Memory B cell (primary cell): ENCODE results near the gene TCP1.

Source experiments
- ATAC-seq: fragments of 150-1000 bp; cut with Tn5 transposase; 2 replicates; pipeline ENCODE4 v1.10.0; 2021; ENCODE audit warnings: low read depth, mild to moderate bottlenecking, moderate library complexity
- DNase-seq, 2 donors: peaks; one replicate each; pipeline ENCODE4 v3.0.0; 2022; ENCODE audit warnings: low spot score in 2 of 2
- H3K27ac Mint-ChIP-seq: one replicate; pipeline ENCODE4 v1.8.0; 2022; ENCODE audit warnings: mild to moderate bottlenecking, moderate library complexity, mixed read lengths
- H3K27me3 Mint-ChIP-seq: one replicate; pipeline ENCODE4 v1.8.0; 2022; ENCODE audit warnings: mixed read lengths
- H3K36me3 Mint-ChIP-seq: one replicate; pipeline ENCODE4 v1.8.0; 2022; ENCODE audit warnings: mild to moderate bottlenecking, mixed read lengths
- H3K4me1 Mint-ChIP-seq: one replicate; pipeline ENCODE4 v1.8.0; 2022; ENCODE audit warnings: mixed read lengths
- H3K4me3 Mint-ChIP-seq: one replicate; pipeline ENCODE4 v1.8.0; 2022; ENCODE audit warnings: mild to moderate bottlenecking, moderate library complexity, mixed read lengths
- H3K9me3 Mint-ChIP-seq: one replicate; pipeline ENCODE4 v1.8.0; 2022; ENCODE audit warnings: mixed read lengths

TCP1 gene

DNA sequence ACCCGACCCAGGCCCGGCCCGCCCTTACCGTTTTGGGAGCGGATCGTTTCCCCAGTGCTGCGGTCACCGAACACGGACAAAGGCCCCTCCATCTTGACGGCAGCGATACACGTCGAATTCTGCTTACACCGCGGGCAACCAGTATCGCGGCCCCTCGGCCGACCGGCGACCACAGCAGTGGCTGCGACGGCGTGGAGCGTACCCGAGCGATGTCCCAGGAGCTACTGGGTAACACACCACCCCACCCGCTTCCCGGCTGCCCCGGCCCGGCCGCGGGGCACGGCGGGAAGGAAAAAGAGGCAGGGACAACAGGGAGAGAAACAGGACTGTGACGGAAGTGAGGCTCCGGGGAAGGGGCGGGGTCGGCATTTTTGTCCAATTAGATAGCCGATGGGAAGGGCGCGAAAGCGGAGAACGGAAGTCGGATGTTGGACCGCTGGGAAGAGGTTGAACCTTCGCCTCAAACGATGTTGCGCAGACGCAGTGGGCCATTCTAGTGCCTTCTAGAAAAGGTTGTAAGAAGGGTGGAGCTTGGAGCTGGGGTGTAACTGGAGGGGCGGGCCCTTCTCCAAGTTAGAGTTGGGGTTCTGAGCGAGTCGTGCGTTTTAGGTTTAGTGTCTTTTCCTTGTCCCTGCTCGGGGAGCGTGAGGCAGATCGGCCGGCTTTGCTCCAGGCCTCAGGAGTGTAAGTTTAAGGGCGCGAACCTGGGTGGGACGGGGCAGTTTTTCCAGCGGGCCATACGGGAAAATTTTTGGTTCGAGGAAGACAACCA lies at the start of gene TCP1:
Gene TCP1 (minus strand): TSS at position 226 of the 772 bp plus-strand sequence. CDS start 134 bp downstream, at position 92.
- DNase-seq (peak; percentile 86 to 91), ATAC-seq (peak; percentile 78)
- H3K4me3 Mint-ChIP-seq, result peak within 1 kb of the TSS; percentile 99
- H3K27ac Mint-ChIP-seq, result peak within 1 kb of the TSS; percentile 92
- H3K4me1 Mint-ChIP-seq, result peaks cover 23% of the 10 kb centered on the region
- H3K27me3 Mint-ChIP-seq, result no peaks in the 10 kb centered on the region
- H3K9me3 Mint-ChIP-seq, result no peaks in the 10 kb centered on the region
- peaks cover 15% of the 10 kb centered on the region for H3K36me3 Mint-ChIP-seq

DNA sequence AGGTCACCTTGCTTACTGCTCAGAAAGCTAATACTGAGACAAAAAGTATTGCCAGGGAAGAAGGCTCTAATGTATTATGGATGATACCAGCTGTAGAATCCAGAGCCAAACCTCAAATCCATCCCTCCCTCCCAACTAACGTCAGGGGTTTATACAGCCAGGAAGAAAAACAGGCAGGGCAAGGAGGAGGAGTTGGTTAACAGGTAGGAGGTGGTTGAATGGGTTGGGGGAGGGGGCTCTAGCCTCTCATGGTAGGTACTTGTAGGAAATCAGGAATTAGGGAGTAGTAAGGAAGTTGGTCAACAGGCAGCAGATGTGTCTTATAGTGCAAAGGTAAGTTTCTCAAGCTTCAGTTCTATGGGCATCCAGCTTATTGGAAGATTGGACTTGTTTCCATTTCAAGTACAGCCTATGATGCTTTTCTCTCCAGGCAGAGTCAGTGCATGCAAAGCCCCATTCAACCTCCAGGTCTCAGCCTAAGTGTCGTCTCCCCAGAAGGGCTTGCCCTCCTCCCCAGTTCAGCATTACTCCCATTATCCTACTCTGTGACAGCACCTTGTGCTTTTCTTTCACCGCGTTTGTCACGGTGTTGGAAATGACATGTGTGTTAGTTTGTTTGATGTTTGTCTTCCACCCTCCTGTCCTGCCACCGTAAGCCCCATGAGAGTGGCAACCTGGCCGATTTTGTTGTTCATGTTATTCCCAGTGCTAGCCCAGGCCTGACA lies 48.8 kb upstream of the TCP1 start:
- ATAC-seq (no peak), DNase-seq (no peak)
- Mint-ChIP-seq H3K9me3 (no peaks in the 10 kb centered on the region), H3K27me3 (peaks cover 13% of the 10 kb centered on the region), H3K36me3 (no peaks in the 10 kb centered on the region), H3K4me3 (no peak overlapping the region), H3K27ac (no peak overlapping the region), H3K4me1 (no peaks in the 10 kb centered on the region)

DNA sequence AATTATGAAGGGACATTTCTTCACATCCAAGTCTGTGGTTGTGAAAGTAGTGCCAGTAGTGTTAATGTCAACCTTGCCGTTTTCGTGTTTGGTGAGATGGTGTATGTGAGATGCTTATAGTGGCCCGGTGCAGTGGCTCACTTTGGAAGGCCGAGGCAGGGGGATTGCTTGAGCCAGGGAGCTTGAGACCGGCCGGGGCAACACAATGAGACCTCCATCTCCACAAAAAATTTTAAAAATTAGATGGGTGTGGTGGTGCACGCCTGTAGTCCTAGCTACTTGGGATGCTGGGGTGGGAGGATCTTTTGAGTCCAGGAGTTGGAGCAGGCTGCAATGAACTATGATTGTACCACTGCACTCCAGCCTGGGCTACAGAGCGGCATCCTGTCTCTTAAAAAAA lies 48.1 kb upstream of the TCP1 start:
- DNase-seq (no peak), ATAC-seq (no peak)
- H3K4me3 Mint-ChIP-seq, result no peak overlapping the region
- no peaks in the 10 kb centered on the region for H3K36me3 Mint-ChIP-seq
- H3K27ac Mint-ChIP-seq, result no peak overlapping the region
- H3K4me1 Mint-ChIP-seq, result no peaks in the 10 kb centered on the region
- peaks cover 13% of the 10 kb centered on the region for H3K27me3 Mint-ChIP-seq
- no peaks in the 10 kb centered on the region for H3K9me3 Mint-ChIP-seq

DNA sequence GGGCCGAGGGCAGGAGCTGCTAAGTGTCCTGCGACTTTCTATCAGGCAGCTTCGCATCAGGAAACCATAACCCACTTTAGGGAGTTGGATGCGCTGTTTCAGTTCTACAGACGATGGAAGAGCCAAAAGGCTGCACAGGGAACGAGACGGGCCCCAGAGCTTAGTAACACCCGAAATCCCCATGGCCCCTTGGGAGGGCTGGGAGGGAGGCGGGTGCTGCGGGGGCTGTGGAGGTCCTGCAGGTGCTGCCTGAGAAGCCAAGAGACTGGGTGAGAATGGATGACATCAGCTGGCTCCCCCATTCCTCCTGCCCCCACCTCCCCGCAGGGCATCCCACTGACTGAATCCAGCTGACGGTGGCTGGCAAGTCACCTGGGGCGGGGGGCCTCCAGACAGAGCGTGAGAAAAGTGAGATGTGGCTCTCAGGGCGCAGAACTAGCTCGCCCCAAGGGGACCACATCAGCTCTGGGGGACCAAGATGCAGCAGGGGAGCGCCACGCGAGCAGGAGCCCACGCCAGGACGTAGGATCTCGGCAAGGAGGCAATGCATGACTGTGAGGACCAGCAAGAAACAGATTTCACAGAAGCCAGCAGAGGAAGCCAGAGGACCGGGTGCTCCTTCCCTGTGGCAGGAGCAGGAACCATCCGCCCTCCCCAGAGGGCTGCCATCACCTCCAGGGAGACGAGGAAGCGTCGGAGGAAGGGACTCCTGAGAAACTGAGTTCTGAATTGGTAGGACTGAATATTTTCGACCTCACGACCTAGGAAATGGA lies 47.5 kb upstream of the TCP1 start:
- DNase-seq, result no peak
- no peaks in the 10 kb centered on the region for H3K36me3 Mint-ChIP-seq
- no peaks in the 10 kb centered on the region for H3K4me1 Mint-ChIP-seq
- H3K9me3 Mint-ChIP-seq, result no peaks in the 10 kb centered on the region
- no peak overlapping the region for H3K27ac Mint-ChIP-seq
- peaks cover 13% of the 10 kb centered on the region for H3K27me3 Mint-ChIP-seq
- no peak for ATAC-seq
- H3K4me3 Mint-ChIP-seq, result no peak overlapping the region

DNA sequence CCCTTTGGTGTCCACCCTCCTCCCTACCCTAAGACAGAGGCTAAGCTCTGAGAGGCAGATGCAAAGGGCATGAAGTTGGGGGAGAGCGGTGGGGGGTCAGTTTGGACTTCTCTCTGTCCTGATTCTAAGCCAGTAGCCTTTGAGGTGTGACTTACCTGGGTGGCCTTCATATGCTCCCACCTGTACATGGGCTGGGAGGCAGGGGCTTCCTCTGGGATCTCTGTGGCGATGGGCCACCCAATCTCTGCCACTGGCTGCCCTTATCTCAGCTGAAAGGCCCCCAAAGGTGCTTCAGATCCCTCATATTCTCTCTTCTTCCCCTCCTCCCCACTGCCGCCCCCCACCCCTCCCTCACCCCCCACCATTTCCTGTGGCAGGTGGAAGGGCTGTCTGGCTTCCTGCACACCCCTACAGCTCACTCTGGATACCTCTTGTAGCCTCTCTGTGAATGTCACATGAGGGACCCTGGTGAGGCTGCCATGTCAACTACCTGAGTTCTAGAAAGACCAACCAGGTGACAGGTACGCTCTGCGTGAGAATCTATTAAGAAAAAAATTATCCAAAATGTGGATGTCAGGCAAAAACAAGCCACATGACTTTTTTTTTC lies 44.7 kb upstream of the TCP1 start:
- no peak for ATAC-seq

DNA sequence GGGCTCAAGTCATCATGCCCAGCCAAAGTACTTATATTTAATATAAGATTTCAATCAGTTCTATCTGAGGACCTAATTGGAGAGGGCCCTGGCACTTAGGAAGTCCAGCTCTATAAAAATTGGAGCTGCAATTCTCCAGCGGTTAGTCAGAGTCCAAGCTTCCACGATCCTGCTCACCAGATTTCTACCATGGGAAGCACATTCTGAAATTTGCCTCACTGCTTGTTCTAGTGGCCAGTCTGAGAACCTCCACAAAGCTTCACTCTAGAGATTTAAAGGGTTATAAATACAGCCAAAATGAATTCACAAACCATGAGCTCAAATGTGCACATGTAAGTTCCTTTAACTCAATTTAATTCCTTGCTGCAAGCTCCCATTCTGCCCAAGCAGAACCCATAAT lies 44.2 kb upstream of the TCP1 start:
- Mint-ChIP-seq H3K4me1 (peaks cover 8% of the 10 kb centered on the region), H3K36me3 (no peaks in the 10 kb centered on the region), H3K27ac (no peak overlapping the region), H3K4me3 (no peak overlapping the region), H3K9me3 (no peaks in the 10 kb centered on the region), H3K27me3 (peaks cover 13% of the 10 kb centered on the region)
- ATAC-seq (no peak), DNase-seq (no peak)

More for the DNA sequence above, 44.7 kb upstream of the TCP1 start:
- Mint-ChIP-seq H3K4me3 (no peak overlapping the region), H3K27ac (no peak overlapping the region), H3K36me3 (no peaks in the 10 kb centered on the region), H3K4me1 (peaks cover 8% of the 10 kb centered on the region), H3K27me3 (peaks cover 13% of the 10 kb centered on the region), H3K9me3 (no peaks in the 10 kb centered on the region)
- DNase-seq, result no peak

DNA sequence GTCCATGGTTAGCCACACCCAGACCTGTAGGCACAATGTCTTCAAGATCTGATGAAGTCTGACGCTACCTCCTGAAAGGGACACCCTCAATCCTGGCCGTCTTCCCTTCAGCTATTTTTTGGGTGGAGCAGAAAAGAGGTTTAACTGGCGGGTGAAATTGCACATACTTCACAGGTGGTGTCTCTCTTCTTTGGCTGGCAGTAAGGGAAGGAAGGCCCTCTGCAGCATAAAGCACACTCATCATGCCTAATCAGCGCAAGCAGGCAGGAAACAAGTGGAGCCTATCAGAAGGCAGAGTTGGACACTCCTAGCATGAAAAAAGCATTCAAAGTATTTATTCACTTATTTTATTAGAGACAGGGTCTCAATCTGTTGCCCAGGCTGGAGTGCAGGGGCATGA lies 43.5 kb upstream of the TCP1 start:
- Mint-ChIP-seq H3K27me3 (peaks cover 8% of the 10 kb centered on the region), H3K27ac (no peak overlapping the region), H3K4me1 (peaks cover 8% of the 10 kb centered on the region), H3K4me3 (no peak overlapping the region), H3K9me3 (no peaks in the 10 kb centered on the region), H3K36me3 (no peaks in the 10 kb centered on the region)
- ATAC-seq (no peak), DNase-seq (no peak)

DNA sequence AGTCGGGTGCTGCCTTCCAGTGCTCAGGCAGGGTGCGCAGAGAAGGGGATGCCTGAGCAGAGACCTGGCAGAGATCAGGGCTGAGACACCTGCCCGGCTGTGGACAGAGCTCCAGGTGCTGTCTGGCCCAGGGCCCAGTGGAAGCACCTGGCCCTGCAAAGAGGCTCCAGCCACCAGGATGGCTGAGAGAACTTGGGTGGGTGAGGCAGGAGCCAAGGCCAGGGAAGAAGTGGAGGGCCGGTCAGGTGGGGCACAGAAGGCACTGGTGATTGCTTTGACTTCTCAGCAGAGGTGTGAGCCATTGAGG lies 41.9 kb upstream of the TCP1 start:
- ATAC-seq (no peak), DNase-seq (no peak)
- Mint-ChIP-seq H3K9me3 (no peaks in the 10 kb centered on the region), H3K4me1 (peaks cover 8% of the 10 kb centered on the region), H3K27ac (no peak overlapping the region), H3K36me3 (no peaks in the 10 kb centered on the region), H3K4me3 (no peak overlapping the region), H3K27me3 (peaks cover 2% of the 10 kb centered on the region)

DNA sequence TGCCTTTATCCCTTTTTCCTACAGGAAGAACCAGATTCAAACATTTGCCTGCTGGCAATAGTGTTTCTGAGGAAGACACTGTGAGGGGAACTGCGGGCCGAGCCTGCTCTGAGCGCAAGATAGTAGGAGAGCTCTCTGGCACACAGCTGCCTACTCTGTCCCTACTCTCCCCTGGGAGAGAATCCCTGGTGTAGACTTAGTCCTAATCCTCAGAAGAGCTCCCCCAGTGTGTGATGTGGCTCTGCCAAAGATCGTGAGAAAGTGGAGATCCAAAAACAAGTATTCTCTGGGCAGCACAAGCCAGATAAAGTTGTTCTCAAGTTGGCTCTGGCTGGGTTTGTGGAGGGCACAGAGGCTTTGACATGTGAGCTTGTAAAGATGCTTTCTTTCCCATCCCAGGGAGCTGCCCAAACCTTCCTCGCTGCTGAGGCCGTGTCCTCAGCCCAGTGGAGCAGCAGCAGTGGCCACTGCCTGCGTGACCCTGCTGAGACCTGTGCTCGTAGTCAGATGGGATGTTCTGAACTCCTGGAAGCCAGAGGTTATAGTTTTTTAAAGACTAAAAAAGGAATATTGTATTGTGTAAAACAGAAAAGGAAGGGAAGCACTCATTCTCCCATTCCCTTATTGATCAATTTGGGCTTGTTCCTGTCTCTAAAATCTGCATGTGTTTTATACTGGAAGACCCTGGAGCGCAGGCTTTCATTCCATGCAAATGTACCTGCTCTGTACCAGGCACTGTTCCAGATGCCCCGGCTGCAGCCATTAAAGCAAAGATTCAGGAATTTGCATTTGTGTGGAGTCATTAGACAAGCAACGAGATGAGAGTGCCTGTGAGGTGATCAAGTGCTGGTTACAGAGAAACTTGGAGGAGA lies 41.3 kb upstream of the TCP1 start:
- Mint-ChIP-seq H3K4me1 (peaks cover 8% of the 10 kb centered on the region), H3K27me3 (no peaks in the 10 kb centered on the region), H3K36me3 (no peaks in the 10 kb centered on the region), H3K4me3 (no peak overlapping the region), H3K27ac (no peak overlapping the region), H3K9me3 (no peaks in the 10 kb centered on the region)
- DNase-seq, result no peak
- ATAC-seq, result no peak

DNA sequence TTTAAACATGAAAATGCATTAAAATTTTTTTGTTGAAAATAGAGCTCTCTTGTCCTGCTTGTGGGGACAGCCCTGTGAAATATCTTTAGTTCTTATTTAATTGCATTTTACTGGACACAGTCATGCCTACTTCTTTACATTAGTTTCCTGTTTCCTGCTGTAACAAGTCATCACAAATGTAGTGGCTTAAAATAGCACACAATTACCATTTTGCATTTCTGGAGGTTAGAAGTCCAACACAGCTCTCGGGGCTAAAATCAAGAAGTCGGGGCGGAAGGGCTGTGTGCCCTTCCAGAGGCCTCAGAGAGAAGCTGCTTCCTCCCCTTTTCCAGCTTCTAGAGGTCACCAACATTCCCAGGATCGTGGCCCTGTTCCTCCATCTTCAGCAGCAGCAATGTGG lies 40.1 kb upstream of the TCP1 start:
- DNase-seq (no peak), ATAC-seq (peak; percentile 19)
- Mint-ChIP-seq H3K4me1 (peaks cover 8% of the 10 kb centered on the region), H3K4me3 (peak overlapping the region; percentile 2), H3K9me3 (no peaks in the 10 kb centered on the region), H3K27ac (no peak overlapping the region), H3K27me3 (no peaks in the 10 kb centered on the region), H3K36me3 (no peaks in the 10 kb centered on the region)

DNA sequence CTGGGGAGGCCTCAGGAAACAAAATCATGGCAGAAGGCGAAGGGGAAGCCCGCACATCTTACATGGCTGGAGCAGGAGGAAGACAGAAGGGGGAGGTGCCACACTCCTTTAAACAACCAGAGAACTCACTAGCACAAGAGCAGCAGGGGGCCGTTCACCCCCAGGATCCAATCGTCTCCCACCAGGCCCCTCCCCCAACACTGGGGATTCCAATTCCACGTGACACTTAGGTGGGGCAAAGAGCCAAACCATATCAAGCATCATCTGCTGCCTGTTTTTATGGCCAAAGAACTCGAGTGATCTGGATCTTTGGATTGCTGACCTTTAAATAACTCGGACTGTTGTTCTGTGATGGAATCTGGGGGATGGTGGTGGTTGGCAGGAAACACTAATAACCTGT lies 38.7 kb upstream of the TCP1 start:
- peaks cover 8% of the 10 kb centered on the region for H3K4me1 Mint-ChIP-seq
- ATAC-seq (no peak), DNase-seq (no peak)
- H3K27ac Mint-ChIP-seq, result no peak overlapping the region
- H3K36me3 Mint-ChIP-seq, result peaks cover 5% of the 10 kb centered on the region
- H3K4me3 Mint-ChIP-seq, result no peak overlapping the region
- H3K9me3 Mint-ChIP-seq, result no peaks in the 10 kb centered on the region
- H3K27me3 Mint-ChIP-seq, result peaks cover 1% of the 10 kb centered on the region

DNA sequence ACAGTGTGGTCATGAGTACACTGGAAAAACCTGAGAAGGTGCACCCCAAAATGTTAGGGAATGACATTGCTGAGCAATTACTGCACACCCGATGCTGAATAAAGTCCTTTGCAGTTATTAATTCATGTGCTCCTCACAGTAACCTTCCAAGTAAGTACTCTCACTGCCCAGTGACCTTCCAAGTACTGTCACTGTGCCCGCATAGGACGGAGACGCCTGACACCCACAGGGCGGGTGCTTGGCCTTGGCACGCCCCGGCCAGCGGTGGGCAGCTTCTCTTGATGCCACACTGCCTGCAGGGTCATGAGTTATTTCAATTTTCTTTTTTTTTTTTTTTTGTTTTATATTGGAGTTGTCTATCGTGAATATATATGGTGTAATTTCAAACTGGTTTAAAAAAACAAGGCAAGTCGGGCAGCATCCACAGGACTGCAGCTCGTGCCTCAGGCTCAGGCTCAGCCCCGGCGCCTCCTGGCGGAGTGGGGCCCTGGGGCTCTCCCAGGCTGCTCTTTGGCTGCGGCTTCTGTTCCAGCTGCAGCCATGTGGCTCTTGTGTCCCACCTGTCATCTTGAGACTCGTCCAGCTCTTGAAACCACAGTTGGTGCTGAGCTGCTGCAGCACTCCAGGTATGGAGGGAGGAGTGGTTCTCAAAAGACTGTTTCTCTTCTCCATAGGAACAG lies 37.7 kb upstream of the TCP1 start:
- H3K9me3 Mint-ChIP-seq, result no peaks in the 10 kb centered on the region
- peaks cover 8% of the 10 kb centered on the region for H3K27me3 Mint-ChIP-seq
- peaks cover 8% of the 10 kb centered on the region for H3K4me1 Mint-ChIP-seq
- no peak for ATAC-seq
- DNase-seq, result no peak
- H3K27ac Mint-ChIP-seq, result no peak overlapping the region
- no peak overlapping the region for H3K4me3 Mint-ChIP-seq
- H3K36me3 Mint-ChIP-seq, result peaks cover 8% of the 10 kb centered on the region

DNA sequence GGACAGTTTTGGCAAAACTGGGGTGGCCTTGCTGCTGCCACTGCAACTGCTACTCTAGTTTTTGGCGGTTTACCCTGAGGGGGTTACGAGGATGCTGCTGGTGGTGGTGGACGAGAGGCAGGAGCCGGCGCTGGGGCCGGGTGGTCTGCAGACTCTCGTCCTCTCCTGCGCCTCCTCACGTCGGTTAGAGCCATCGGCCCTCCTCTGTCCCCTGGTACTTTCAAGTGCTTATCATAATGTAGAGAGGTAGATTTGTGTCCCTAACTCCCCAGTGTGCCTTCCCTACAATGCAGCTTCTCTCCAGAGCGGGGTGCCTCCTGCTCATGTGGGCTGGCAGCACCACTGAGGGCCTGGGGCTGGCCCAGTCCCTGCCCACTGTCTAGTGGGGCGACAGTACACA lies 36.6 kb upstream of the TCP1 start:
- no peaks in the 10 kb centered on the region for H3K9me3 Mint-ChIP-seq
- no peak overlapping the region for H3K4me3 Mint-ChIP-seq
- no peak for ATAC-seq
- H3K4me1 Mint-ChIP-seq, result peaks cover 8% of the 10 kb centered on the region
- peaks cover 8% of the 10 kb centered on the region for H3K27me3 Mint-ChIP-seq
- no peak for DNase-seq
- peaks cover 8% of the 10 kb centered on the region for H3K36me3 Mint-ChIP-seq
- no peak overlapping the region for H3K27ac Mint-ChIP-seq
